Stimulated activated CD4-positive, alpha-beta T cell treated with anti-CD3 and anti-CD28 coated beads, Interleukin-1b, Interleukin-23, amount 100 ng/mL, for 24 hours (primary cell): ENCODE measurements around the gene ATP6V1G3.
"Not testable (repeated sequence)": the region's sequence is repeated elsewhere in the genome, so short reads cannot be mapped to it uniquely, and the experiment has no call there.

ENCODE experiments used
- DNase-seq, 4 experiments: peaks; one replicate each; pipeline ENCODE4 v3.0.0-alpha.2; 2020; ENCODE audit warnings: low read depth in 4 of 4, low spot score in 1 of 4

Gene ATP6V1G3

GRCh38 chr1:198543670-198544260, 3.3 kb upstream of the ATP6V1G3 start:
- DNase-seq = no peak

- no peak for DNase-seq
These were observed 2.2 kb upstream of the ATP6V1G3 start for GRCh38 chr1:198542632-198543031.

GRCh38 chr1:198541737-198542136, 1.3 kb upstream of the ATP6V1G3 start:
- DNase-seq = no peak

- no peak for DNase-seq
These were observed 1.7 kb downstream of the ATP6V1G3 start for GRCh38 chr1:198538579-198539364.

- no peak for DNase-seq
These were observed 4.8 kb downstream of the ATP6V1G3 start for GRCh38 chr1:198535631-198536030.

- DNase-seq = no peak
These were observed 5.7 kb downstream of the ATP6V1G3 start for GRCh38 chr1:198534548-198535418.

GRCh38 chr1:198531891-198532290, 8.6 kb downstream of the ATP6V1G3 start:
- DNase-seq = no peak

GRCh38 chr1:198530953-198531352, 9.5 kb downstream of the ATP6V1G3 start:
- no peak for DNase-seq

- DNase-seq = no peak
These were observed 11.1 kb downstream of the ATP6V1G3 start for GRCh38 chr1:198529414-198529813.

- no peak for DNase-seq
These were observed 12.1 kb downstream of the ATP6V1G3 start for GRCh38 chr1:198528364-198528763.

GRCh38 chr1:198524556-198524955, 15.9 kb downstream of the ATP6V1G3 start:
- DNase-seq = no peak

GRCh38 chr1:198524127-198524526, 16.4 kb downstream of the ATP6V1G3 start:
- not testable (repeated sequence) for DNase-seq

GRCh38 chr1:198523182-198523950, 17.1 kb downstream of the ATP6V1G3 start:
- DNase-seq = no peak

GRCh38 chr1:198520524-198521254, 19.8 kb downstream of the ATP6V1G3 start:
- DNase-seq = no peak

- no peak for DNase-seq
These were observed 20.6 kb downstream of the ATP6V1G3 start for GRCh38 chr1:198519639-198520501.

GRCh38 chr1:198517623-198518199, 22.8 kb downstream of the ATP6V1G3 start:
- no peak for DNase-seq

- no peak for DNase-seq
These were observed 40.4 kb downstream of the ATP6V1G3 start for GRCh38 chr1:198500096-198500495.

GRCh38 chr1:198499588-198499987, 40.9 kb downstream of the ATP6V1G3 start:
- no peak for DNase-seq

GRCh38 chr1:198498881-198499280, 41.6 kb downstream of the ATP6V1G3 start:
- DNase-seq = no peak
